GM12873 (cell line): ENCODE results near the gene ZNF681.

Experiments used
- CTCF ChIP-seq: IDR thresholded peaks from 2 replicates; pipeline ENCODE4 v1.5.1; 2012; ENCODE audit warnings: low read depth, mild to moderate bottlenecking, moderate library complexity, low read length, control low read depth; ENCODE audit not compliant: insufficient read depth; ENCODE audit errors: missing control alignments

Gene ZNF681

GRCh38 chr19:23774106-23774505 is 15.4 kb upstream of the ZNF681 start:
- TF ChIP-seq CTCF, result no peak

GRCh38 chr19:23772675-23773063 is 14.0 kb upstream of the ZNF681 start:
- TF ChIP-seq CTCF, result no peak

GRCh38 chr19:23771761-23772674 is 13.3 kb upstream of the ZNF681 start:
- TF ChIP-seq CTCF, result no peak

DNA sequence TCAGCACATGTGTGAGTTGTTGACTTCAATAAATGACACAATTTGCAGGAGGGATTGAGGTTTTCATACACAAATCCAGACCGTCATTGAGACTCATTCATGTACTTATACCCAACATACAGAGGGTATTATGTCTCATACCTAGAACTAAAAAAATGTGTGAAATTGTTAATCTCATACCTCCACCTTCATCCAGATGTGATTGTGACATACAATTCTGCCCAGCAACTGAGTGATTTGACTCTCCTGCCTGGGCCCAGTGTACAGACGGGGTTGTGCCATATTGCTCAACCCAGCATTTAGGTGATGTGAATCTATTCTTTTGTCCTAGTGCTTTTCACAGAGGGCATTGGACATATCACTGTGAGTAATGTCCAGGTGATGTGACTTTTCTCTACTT is 12.6 kb upstream of the ZNF681 start:
- no peak for TF ChIP-seq CTCF

DNA sequence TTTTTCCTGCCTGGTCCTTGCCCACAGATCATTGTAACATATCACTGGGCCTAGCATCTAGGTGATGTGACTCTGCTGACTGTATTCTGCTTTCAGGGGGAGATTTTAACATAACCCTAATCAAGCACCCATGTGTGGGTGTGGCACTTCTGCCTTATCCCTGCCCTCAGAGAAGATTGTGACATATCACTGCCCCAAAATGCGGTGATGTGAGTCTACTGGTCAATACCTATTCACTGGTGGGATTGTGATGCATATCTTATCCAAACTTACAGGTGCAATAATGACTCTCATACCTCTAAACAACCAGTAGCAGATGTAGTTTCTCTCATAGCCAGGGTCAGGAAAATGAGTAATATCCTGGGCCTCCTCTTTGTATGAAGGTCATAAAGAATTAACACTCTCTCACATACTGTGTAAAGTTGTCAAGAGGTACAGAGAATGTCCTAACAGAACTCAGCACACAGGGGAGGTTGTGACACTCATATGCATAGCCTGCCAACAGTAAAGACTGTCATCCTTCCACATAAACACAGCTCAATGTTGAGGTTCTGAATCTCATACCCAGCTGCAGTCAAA is 12.1 kb upstream of the ZNF681 start:
- TF ChIP-seq CTCF, result no peak

DNA sequence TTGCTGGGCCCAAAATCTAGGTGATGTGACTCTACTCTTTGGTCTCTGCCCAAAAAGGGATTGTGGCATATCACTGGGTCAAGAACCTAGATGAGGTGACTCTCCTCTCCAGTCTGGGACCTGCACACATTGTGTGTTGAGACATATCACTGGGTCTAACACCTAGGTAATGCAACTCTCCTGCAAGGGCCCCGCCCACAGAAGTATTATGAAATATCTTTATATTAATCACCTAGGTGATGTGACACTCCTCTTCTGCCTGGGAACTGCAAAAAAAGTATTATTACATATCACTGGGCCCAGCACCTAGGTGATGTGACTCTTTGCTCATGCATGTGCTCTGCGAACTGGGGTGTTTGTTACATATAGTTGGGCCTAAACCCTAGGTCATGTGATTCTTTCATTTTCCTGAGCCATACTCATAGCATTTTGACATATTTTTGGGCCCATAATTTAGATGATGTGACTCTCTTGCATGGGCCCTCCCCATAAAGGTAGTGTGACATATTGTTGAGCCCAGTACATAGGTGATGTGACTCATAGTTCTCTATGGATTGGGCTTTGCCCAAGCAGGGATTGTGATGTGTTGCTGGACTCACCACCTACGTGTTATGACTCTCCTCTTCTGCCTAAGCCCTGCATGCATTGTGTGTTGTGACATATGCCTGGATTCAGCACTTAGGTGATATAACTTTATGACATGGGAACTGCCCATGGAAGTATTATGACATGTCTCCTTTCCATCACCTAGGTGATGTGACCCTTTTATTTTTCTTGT is 11.2 kb upstream of the ZNF681 start:
- no peak for TF ChIP-seq CTCF

GRCh38 chr19:23766951-23767350 is 8.3 kb upstream of the ZNF681 start:
- TF ChIP-seq CTCF, result no peak
